Measurements from ENCODE around the gene BARX2.

Gene BARX2

GRCh38 chr11:129374081-129374992 lies 1.3 kb upstream of the BARX2 start:
- no peak for DNase-seq (ENCODE audit: low read depth)

GRCh38 chr11:129374993-129375750 lies 476 bp upstream of the BARX2 start:
- no peak for DNase-seq (ENCODE audit: low read depth)

GRCh38 chr11:129376658-129377341 lies 1.2 kb downstream of the BARX2 start:
- no peak for DNase-seq (ENCODE audit: low read depth)

- no peak for DNase-seq (ENCODE audit: low read depth)
Observed at GRCh38 chr11:129377739-129378138, 2.1 kb downstream of the BARX2 start.

- no peak for DNase-seq (ENCODE audit: low read depth)
Observed at GRCh38 chr11:129380413-129380812, 4.8 kb downstream of the BARX2 start.

GRCh38 chr11:129382583-129382982 lies 6.9 kb downstream of the BARX2 start:
- no peak for DNase-seq (ENCODE audit: low read depth)

- no peak for DNase-seq (ENCODE audit: low read depth)
Observed at GRCh38 chr11:129383060-129383459, 7.4 kb downstream of the BARX2 start.

- DNase-seq (ENCODE audit: low read depth), result no peak
Observed at GRCh38 chr11:129383502-129383901, 7.9 kb downstream of the BARX2 start.

- DNase-seq (ENCODE audit: low read depth), result no peak
Observed at GRCh38 chr11:129384415-129384814, 8.8 kb downstream of the BARX2 start.

GRCh38 chr11:129385801-129386200 lies 10.2 kb downstream of the BARX2 start:
- no peak for DNase-seq (ENCODE audit: low read depth)

GRCh38 chr11:129386795-129387397 lies 11.2 kb downstream of the BARX2 start:
- no peak for DNase-seq (ENCODE audit: low read depth)

GRCh38 chr11:129387434-129387833 lies 11.8 kb downstream of the BARX2 start:
- no peak for DNase-seq (ENCODE audit: low read depth)

- DNase-seq (ENCODE audit: low read depth), result no peak
Observed at GRCh38 chr11:129388824-129389223, 13.2 kb downstream of the BARX2 start.

GRCh38 chr11:129390303-129390821 lies 14.7 kb downstream of the BARX2 start:
- no peak for DNase-seq (ENCODE audit: low read depth)

- no peak for DNase-seq (ENCODE audit: low read depth)
Observed at GRCh38 chr11:129391360-129391759, 15.7 kb downstream of the BARX2 start.

- DNase-seq (ENCODE audit: low read depth), result no peak
Observed at GRCh38 chr11:129391821-129392220, 16.2 kb downstream of the BARX2 start.

GRCh38 chr11:129392995-129393394 lies 17.3 kb downstream of the BARX2 start:
- no peak for DNase-seq (ENCODE audit: low read depth)

- no peak for DNase-seq (ENCODE audit: low read depth)
Observed at GRCh38 chr11:129394709-129395108, 19.1 kb downstream of the BARX2 start.

GRCh38 chr11:129395432-129395831 lies 19.8 kb downstream of the BARX2 start:
- DNase-seq (ENCODE audit: low read depth), result no peak

- DNase-seq (ENCODE audit: low read depth), result no peak
Observed at GRCh38 chr11:129395883-129396282, 20.2 kb downstream of the BARX2 start.

- DNase-seq (ENCODE audit: low read depth), result no peak
Observed at GRCh38 chr11:129396454-129396853, 20.8 kb downstream of the BARX2 start.
